ENCODE results near the gene UBE2O.

DNA sequence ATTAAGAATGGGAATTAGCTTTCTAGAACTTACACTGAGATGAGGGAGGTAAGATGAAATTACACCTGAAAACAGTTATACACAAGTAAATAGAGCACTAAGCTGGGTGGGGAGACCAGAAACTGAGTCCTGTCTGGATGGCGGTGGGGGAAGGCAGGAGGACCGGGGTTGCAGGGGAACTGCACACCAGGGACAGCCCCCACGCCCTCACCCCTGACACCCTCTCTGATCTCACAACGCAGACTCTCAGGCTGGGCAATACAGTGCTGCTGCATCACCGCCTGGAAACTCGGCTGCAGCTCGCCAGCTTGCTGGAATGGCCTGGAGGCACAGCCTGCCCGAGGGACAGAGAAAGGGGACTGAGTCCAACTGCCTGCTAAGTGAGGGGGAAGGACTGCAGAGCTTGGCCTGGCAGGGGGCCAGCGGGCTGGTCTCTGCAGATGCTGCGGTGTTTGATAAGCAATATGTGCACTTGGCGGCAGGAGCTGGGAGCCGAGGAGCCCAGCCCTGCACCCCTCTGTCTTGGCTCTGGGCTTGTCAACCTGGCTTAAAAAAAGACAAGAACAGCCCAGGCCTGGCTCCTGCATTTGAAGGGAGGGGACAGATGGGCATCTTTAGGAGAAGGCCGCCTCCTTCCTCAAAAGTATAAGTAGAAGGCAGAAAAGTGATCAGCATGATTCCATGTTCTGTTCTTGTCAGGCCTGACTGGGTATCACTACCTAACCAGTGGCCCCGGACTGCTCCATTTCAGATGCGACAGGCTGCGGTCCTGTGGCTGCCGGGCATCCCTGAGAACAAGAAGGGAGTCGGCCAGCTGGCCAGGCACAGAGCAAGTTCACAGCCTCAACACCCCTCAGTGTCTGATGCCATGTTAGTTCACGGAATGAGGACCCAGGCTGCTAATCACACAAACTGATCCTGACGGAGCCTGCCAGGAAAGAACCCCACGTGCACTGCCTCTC lies 38.3 kb downstream of the UBE2O start:
- no peak for TF ChIP-seq EZH2 (IDR thresholded peaks at IDR 0.05; ENCODE audit: low read length, unreplicated experiment)
- TF ChIP-seq, protein P1, sequence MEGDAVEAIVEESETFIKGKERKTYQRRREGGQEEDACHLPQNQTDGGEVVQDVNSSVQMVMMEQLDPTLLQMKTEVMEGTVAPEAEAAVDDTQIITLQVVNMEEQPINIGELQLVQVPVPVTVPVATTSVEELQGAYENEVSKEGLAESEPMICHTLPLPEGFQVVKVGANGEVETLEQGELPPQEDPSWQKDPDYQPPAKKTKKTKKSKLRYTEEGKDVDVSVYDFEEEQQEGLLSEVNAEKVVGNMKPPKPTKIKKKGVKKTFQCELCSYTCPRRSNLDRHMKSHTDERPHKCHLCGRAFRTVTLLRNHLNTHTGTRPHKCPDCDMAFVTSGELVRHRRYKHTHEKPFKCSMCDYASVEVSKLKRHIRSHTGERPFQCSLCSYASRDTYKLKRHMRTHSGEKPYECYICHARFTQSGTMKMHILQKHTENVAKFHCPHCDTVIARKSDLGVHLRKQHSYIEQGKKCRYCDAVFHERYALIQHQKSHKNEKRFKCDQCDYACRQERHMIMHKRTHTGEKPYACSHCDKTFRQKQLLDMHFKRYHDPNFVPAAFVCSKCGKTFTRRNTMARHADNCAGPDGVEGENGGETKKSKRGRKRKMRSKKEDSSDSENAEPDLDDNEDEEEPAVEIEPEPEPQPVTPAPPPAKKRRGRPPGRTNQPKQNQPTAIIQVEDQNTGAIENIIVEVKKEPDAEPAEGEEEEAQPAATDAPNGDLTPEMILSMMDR (conservative IDR thresholded peaks at IDR 0.05; ENCODE audit: low read depth, low read length), result no peak

All from PC-3 (cell line).